GM19099 (cell line): ENCODE results near the gene TMA7.

Experiments
- POLR2A ChIP-seq: IDR thresholded peaks from 3 replicates; pipeline ENCODE4 v1.6.1; 2011; ENCODE audit warnings: low read depth; ENCODE audit not compliant: insufficient read length; ENCODE audit errors: extremely low read depth

Gene TMA7

DNA sequence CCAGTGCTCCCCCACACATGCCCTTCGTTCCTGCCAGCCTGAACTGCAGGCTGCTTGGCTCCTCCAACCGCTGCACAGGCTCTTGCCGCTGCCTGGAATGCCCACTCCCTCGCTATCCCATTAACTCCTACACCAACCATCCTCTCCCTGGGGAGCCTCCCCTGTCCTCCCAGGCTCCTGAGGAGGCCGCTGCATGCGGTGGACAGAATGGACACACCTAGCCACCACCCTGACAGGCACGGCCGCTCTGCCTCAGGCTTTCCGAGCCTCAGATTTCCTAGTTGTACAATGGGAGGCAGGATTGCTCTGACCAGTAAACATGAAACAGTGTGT is 12.5 kb upstream of the TMA7 start:
- no peak for TF ChIP-seq POLR2A

DNA sequence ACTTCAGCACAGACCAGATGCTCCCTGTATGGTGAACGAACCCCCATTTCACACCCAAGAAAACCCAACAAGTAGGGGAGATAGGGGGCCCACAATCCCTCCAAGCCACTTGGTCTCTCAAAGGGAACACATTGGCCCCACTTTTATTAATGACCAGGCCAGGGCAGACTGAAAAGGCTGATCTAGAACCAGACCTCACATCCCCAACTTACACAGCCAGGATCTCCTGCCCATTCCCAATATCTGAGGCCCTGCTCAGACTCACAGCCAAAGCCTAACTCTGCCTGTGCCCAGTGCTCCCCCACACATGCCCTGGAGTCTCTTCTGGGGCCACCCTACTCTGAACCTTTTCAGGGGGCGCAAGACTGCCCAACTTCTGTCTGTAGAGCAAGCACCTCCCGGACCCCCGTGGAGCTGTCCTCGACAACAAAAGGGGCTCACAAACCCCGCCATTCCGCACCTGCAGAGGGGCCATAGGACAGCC is 11.9 kb upstream of the TMA7 start:
- no peak for TF ChIP-seq POLR2A

DNA sequence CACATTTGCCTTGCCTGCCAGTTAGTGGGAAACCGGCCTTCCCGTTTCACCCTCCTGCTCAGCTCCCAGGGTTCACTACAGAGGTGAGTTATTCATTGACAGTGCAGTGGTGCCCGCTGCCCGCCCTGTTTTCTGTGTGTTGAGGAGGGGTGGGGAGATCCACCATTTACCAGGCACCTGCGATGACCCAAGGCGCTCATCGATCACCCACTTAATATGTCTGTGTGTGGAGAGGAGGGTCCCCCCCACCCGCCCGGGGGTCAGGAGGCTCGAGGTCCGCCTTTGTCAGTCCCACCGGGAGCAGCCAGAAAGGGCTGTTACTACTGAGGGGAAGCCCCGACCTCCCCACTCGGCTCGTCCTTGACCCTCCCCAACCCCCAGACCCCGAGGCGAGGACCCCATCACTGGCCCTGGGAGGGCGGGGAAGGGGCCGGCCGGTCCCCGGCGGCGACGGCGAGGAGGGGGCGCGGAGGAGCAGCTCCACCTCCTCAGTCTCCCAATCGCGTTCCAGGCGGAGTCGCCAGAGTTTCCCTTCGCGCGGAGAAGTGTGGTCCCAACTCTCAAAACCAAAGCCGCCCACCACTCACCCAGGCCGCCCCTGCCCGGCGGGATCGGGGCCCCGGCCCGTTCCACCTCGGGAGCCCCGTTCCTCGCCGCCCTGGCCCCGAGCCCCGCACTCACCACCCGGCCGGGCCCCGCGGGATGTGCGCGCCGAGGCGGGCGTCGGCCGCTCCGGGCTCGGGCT is 11.3 kb upstream of the TMA7 start:
- TF ChIP-seq POLR2A, result no peak

DNA sequence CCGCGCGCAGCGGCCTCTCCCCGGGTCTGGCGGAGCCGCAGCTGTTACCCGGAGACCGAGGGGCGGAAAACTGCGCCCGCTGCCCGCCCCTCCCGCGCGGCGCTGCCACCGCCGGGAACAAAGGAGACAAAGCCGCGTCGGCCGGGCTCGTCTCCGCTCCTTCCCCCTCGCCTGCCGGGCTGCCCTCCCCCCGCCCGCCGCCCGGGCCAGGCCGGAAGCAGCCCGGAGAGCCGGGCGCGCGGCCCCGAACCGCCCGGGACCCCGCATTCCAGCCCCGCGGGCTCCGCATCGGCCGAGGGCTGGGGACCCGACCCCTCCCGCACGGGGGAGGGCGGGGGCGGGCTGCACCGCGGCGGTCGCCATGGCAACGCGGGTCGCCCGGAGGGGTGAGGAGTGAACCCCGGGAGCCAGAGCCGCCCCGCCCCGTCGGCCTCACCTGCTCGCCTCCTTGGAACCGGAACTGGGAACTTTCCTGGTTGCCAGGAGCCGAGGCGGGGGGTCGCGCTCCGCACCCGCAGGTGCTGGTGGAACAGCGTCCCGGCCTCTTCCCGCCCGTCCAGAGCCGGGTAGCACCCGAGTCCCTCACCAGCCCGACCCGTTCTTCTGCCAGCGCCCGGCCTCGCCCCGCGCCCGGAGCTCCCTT is 10.6 kb upstream of the TMA7 start:
- peak; percentile 46 for TF ChIP-seq POLR2A

DNA sequence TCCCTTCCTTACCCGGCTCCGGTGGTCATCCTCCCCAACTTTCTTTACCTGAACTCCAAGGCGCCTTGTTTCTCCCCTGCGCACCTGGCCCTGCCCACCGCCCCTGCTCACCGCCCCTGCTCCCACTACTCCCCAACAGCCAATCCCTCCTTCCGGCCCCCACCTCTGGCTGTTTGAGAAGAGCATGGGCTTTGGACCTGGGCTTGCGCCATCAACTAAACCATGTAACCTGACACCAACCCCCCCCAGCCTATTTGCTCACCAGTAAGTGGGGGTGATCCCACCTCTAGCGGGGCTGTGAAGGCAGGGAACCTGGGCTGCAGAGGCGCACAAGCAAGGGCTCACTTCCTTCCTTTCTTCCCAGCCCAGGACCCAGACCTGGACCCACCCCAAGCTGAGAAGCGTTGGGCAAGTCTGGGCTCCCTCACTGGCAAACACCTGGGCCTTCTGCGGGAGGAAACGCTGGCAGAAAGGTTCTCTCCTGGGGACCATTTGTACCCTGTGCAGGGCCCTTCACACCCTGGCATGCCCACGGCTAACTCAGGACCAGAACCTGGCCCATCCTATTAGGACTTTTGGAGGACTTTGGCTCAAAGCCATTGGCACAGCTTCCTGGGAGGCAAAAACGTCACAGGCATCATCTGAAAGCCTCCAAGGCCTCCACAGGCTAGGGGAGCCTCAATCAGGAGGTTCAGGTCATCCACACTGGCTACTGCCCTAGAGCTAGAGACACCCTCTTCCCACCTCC is 9.9 kb upstream of the TMA7 start, which contains the start of gene PLXNB1:
Gene PLXNB1 (minus strand): TSS at position 127 of the 748 bp plus-strand sequence. CDS start 5,475 bp downstream, outside the sequence.
- no peak for TF ChIP-seq POLR2A

DNA sequence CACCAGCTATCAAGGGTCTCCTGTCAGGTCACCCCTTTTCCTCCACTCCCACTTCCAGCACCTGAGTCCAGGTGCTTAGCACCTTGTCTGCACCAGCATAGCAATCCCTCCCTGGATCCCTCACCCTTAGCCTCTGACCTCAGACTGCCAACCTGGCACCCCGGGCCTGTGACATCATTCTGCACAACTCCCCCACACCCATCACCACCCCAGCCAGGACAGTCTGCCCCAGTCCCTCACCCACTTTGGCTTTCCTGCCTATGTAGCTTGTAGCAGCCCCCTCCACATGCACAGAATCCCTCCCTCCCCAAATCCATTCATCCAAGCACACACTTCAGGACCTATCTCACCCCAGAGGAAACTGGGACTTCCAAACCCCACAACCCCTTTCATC is 9.4 kb upstream of the TMA7 start:
- TF ChIP-seq POLR2A, result no peak

DNA sequence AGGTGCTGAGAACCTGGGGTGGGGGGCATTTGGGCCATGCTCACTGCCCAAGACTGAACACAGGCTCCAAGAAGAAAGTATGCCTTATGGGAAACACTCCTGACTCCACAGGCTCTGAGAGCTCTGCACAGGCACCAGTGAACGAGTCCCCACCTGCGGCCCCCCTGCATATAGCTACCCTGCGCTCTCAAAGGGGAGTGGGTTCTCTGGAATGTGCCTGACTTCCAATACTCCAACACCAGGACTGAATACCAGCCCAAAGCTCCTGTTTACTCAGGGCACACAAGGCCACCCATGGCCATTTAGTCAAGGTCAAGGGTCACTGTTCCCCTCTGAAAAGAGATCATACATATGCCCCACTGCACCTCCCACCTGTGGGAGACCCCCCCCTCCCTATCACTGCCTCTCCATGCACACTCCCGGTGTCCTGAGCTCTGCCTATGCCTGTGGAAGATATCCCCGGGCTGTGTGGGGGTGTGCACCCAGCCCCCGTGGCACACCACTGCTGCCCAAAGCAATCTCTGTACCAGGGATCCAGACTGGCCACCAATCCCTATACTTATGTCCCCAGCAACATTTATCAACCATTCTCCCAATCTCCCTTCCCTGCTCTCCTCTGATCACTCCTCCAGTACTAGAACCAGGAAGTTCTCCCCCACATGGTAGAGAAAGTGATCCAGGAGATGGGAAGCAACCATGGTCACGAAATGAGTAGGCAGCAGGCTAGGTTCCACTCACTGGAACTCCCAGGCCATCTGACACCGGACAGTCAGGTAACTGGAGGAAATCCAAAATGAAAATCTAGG is 8.6 kb upstream of the TMA7 start:
- no peak for TF ChIP-seq POLR2A

DNA sequence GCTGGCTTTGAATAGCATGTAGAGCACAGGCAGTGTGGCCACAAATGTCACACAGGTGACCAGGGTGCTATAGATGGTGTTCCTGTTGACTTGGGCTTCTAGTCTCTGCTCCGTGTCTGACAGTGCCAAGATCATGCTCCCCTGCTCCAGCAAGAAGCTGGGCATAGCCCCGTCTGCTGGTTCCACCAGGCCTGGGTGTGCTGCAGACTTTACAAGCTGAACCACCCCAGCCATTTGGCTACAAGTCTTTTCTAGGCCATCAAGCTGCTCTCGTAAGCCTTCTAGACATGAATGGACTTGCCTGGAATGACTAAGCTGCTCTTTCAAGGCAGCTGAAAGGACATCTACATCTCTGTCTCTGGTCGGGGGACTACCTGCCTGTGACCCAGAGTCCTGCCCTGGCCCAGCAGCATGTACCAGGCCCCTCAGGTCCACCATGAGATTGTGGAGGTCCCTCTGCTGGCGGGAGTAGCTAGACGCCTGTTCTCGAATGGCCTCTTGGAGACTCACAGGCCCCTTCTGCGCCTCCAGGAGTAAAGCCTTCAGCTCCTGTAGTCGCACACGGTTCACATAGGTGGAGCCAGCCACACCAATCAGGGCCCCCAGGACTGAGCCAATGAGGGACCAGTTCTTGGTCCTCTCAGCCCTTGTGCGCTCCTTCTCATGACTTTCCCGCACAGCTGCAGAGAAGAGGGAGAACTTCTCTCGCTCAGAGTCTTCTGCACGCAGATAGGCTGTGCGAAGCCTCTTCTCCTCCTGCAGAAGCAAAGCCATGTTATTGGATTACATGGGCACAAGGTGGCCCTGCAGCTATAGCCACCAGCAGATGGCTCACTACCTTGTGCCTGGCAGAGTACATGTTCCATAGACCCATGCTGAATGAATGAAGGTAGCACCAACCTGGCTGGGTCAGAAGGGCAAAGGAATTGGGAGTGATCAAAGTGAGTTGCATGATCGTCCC is 7.4 kb upstream of the TMA7 start:
- TF ChIP-seq POLR2A, result no peak

DNA sequence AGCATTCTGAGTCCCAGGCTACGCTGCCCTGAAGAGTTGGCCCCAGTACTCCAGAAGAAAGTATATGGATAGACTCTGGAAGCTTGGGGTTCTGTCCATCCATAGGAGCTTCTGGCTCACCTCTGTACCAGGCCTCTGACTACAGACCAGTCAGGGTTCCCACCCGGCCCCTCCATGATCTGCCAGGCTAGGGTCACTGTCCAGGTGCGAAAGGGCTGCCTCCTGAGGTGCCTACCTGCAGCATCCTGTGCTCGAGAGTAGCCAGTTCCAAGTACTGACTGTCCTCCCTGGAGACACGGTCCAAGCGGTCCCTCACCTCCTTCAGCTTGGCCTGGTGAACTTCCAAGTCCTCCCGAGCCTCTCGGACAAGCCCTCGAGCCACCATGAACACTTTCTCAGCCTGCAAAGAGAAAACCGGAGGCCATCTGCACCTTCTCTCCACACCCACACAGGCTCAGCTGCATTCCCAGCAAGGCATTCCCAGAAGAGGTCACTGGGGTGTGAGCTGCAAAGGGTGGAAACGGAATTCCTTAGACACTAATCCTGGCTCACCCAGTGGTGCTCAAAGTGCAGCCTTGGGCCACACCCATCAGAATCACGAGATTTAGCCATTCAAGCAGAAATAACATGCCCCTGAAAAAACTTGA is 6.5 kb upstream of the TMA7 start:
- no peak for TF ChIP-seq POLR2A

DNA sequence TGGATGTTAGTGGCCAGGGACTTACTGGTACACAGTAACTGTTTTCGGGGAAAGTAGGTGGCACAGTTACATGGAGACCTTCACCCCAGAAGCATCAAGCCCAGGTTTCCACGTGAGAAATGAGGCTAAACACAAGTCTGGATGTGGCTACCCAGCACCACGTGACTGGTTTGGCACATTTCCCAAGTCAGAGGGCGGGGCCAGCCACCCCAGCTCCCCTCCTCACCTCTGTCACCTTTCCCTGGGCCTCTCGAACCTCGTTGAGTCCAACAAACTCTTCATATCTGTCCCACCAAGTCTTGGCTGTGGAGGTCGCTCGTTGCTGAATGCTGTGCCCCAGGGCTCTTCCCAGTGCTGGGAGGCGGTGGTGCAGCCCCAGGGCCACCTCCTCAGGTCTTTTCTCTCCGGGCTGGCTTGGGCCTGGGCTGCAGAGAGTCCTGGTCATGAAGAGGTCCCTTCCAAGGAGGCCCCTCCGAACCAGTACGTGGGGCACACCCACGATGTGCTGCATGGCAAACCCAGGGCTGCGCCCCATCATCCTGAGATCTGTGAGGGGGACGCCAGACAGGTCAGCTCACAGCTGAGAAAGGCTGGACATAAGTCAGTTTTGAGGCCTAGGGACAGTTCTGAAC is 5.3 kb upstream of the TMA7 start:
- TF ChIP-seq POLR2A, result no peak

DNA sequence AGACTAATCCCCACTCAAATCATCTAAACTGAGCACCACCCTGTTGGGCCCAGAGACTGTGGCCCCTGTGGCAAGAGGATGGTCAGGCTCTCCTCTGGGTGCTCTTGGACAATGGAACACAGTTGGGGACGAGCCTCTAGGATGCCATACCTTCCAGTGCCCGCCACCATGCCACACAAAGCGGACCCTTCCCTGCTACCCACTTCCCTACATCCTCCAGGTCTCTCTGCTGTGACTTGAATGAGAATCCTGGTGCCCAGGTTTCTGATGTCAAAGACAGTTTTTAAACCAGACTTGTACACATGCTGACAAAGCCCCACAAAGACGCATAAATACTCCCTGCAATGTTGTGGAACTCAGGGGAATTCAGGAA is 4.8 kb upstream of the TMA7 start:
- TF ChIP-seq POLR2A, result no peak

DNA sequence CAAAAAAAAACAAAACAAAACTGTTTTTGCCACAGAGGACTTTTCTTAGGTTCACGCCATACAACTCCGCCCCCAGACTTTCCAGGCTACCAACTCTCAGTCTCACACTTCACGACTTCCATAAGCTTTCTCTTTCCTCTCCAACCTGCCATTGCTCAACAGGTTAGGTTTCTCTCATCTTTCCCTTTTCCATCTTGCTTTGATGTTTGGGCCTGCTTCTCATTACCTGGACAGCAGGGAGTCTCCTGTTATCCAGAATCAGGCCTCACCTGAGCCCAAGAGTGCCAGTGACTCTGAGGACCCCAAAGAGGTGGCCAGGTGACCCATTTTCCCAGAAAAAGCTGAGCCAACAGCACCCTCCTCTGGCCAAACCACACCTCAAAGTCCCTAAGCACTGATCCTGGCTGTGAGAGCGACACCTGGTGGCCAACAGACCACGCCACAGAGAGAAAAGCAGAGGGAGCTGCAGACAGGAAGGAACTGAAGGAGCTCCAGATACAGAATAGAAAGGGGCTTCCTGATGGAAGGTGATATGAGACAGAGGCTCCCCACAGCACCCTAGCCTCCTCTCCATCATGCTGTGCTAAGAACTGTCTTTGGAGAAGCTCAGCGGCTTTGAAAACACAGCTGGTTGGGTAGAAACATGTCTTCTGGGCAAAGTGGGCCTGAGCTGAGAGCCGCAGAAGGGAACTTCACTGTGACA is 4.1 kb upstream of the TMA7 start:
- TF ChIP-seq POLR2A, result no peak

DNA sequence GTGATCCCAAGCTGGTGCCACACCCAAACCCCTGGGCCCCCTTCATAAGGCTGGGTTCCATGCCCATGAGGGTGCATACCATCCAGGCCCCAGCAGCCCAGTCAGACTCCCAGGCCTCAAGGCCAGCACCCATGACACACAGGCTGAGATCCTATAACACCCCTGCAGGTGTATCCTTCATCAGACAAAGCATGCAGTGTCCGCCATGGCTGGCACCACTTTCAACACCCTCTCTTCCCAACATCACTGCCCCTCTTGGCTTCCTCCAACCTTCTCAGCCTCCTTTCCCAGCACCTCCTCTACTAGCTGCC is 3.6 kb upstream of the TMA7 start:
- no peak for TF ChIP-seq POLR2A
